ENCODE results near the gene HTD2.

HTD2 gene

DNA sequence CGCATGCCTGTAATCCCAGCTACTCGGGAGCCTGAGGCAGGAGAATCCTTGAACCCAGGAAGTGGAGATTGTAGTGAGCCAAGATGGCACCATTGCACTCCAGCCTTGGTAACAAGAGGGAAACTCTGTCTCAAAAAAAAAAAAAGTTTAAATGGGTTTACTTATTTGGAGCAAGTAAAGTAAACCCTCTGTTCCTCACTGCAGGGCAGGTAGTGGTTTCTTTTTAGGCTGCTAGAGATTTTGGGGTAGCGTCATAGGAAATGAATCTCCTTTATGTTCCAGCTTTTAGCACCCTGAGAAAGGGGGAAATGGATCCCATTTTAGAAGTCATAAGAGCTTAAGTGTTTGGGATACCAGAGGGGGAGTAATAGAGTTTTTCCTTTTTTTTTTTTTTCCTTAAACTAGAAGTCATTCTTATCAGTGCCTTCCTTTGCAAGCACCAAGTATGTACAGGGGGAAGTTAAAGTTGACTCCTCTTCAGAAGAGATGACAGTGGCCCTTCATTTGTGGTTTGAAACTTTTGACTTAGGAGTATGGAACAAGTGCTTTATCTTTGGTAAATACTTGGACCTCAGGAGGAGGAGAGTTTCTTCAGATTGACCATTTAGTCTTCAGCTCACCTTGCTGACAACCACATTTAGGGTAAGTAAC, 34.4 kb downstream of the HTD2 start:
- Histone ChIP-seq H3K27me3 (ENCODE audit: insufficient read depth, insufficient read length) (no peaks in the 10 kb centered on the region), H3K36me3 (ENCODE audit: insufficient read depth, insufficient read length, low read length) (no peaks in the 10 kb centered on the region), H3K9ac (ENCODE audit: insufficient read length, low read depth) (no peak overlapping the region), H3K4me3 (ENCODE audit: insufficient read length, low read depth) (no peak overlapping the region), H3K9me3 (ENCODE audit: insufficient read depth, low read length) (no peaks in the 10 kb centered on the region), H3K4me1 (ENCODE audit: insufficient read depth, insufficient read length) (no peaks in the 10 kb centered on the region)
- no peak for DNase-seq (ENCODE audit: low read depth, low spot score)
- TF ChIP-seq YY1 (IDR thresholded peaks at IDR 0.05; ENCODE audit: insufficient read depth, insufficient read length), result no peak
- TF ChIP-seq ZNF274 (IDR thresholded peaks at IDR 0.05; ENCODE audit: low read depth, low read length), result no peak
- no peak for TF ChIP-seq SUZ12 (IDR thresholded peaks at IDR 0.05; ENCODE audit: extremely low read depth, insufficient read depth, insufficient read length)

DNA sequence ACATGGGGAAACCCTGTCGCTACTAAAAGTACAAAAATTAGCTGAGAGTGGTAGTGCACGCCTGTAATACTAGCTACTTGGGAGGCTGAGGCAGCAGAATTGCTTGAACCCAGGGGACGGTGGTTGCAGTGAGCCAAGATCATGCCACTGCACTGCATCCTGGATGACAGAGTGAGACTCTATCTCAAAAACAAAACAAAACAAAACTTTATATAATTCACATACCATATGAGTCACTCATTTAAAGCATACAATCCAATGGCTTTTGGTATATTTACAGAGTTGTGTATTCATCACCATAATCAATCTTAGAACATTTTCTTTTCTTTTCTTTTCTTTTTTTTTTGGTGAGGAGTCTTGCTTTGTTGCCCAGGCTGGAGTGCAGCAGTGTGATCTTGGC, 35.1 kb downstream of the HTD2 start:
- no peaks in the 10 kb centered on the region for H3K27me3 ChIP-seq (ENCODE audit: insufficient read depth, insufficient read length)
- H3K9ac ChIP-seq (ENCODE audit: insufficient read length, low read depth), result no peak overlapping the region
- H3K36me3 ChIP-seq (ENCODE audit: insufficient read depth, insufficient read length, low read length), result no peaks in the 10 kb centered on the region
- no peak for DNase-seq (ENCODE audit: low read depth, low spot score)
- no peaks in the 10 kb centered on the region for H3K9me3 ChIP-seq (ENCODE audit: insufficient read depth, low read length)
- H3K4me1 ChIP-seq (ENCODE audit: insufficient read depth, insufficient read length), result no peaks in the 10 kb centered on the region
- TF ChIP-seq ZNF274 (IDR thresholded peaks at IDR 0.05; ENCODE audit: low read depth, low read length), result no peak
- TF ChIP-seq YY1 (IDR thresholded peaks at IDR 0.05; ENCODE audit: insufficient read depth, insufficient read length), result no peak
- TF ChIP-seq SUZ12 (IDR thresholded peaks at IDR 0.05; ENCODE audit: extremely low read depth, insufficient read depth, insufficient read length), result no peak
- H3K4me3 ChIP-seq (ENCODE audit: insufficient read length, low read depth), result no peak overlapping the region

DNA sequence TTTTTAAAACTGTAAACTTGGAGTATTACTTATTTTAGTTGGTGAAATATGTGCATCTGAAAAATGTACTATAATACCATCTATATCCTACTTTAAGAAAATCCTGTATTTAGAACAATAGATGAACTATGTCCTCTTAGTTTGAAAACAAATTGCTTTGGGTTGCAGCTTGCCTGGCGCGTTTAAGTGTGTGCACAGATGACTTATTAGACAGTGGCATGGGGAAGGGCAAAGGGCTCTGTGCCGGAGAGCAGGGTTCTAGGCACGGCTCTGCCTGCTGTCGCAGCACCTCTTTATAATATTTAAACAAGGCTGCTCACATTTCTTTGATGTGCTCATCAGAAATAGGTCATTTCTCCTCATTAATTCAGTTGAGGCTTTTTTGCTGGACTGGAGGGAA, 36.4 kb downstream of the HTD2 start:
- Histone ChIP-seq H3K9ac (ENCODE audit: insufficient read length, low read depth) (no peak overlapping the region), H3K4me3 (ENCODE audit: insufficient read length, low read depth) (no peak overlapping the region), H3K9me3 (ENCODE audit: insufficient read depth, low read length) (no peaks in the 10 kb centered on the region), H3K4me1 (ENCODE audit: insufficient read depth, insufficient read length) (no peaks in the 10 kb centered on the region), H3K36me3 (ENCODE audit: insufficient read depth, insufficient read length, low read length) (no peaks in the 10 kb centered on the region), H3K27me3 (ENCODE audit: insufficient read depth, insufficient read length) (no peaks in the 10 kb centered on the region)
- no peak for TF ChIP-seq ZNF274 (IDR thresholded peaks at IDR 0.05; ENCODE audit: low read depth, low read length)
- TF ChIP-seq YY1 (IDR thresholded peaks at IDR 0.05; ENCODE audit: insufficient read depth, insufficient read length), result no peak
- no peak for TF ChIP-seq SUZ12 (IDR thresholded peaks at IDR 0.05; ENCODE audit: extremely low read depth, insufficient read depth, insufficient read length)
- DNase-seq (ENCODE audit: low read depth, low spot score), result no peak

DNA sequence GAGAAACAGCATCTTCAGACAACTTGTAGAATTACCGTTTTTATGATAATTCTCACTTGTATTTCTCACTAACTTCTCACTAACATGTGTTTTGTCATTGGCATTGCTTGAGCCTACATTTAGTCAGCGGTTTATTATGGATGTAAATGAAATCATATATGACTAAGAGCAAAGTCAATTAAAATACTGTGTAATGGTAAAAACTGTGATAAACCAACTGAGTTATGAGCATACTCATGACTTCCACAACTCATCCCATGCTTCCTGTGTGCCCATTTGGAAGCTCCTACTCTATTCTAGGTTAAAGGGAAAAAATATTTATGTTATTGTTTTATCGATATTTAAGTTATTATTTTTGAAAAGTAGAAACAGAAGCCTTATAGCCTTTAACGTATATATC, 39.1 kb downstream of the HTD2 start:
- no peak overlapping the region for H3K4me3 ChIP-seq (ENCODE audit: insufficient read length, low read depth)
- TF ChIP-seq YY1 (IDR thresholded peaks at IDR 0.05; ENCODE audit: insufficient read depth, insufficient read length), result no peak
- TF ChIP-seq SUZ12 (IDR thresholded peaks at IDR 0.05; ENCODE audit: extremely low read depth, insufficient read depth, insufficient read length), result no peak
- TF ChIP-seq ZNF274 (IDR thresholded peaks at IDR 0.05; ENCODE audit: low read depth, low read length), result no peak
- H3K36me3 ChIP-seq (ENCODE audit: insufficient read depth, insufficient read length, low read length), result no peaks in the 10 kb centered on the region
- no peak for DNase-seq (ENCODE audit: low read depth, low spot score)
- H3K9me3 ChIP-seq (ENCODE audit: insufficient read depth, low read length), result no peaks in the 10 kb centered on the region
- H3K27me3 ChIP-seq (ENCODE audit: insufficient read depth, insufficient read length), result no peaks in the 10 kb centered on the region
- H3K4me1 ChIP-seq (ENCODE audit: insufficient read depth, insufficient read length), result no peaks in the 10 kb centered on the region
- H3K9ac ChIP-seq (ENCODE audit: insufficient read length, low read depth), result no peak overlapping the region

DNA sequence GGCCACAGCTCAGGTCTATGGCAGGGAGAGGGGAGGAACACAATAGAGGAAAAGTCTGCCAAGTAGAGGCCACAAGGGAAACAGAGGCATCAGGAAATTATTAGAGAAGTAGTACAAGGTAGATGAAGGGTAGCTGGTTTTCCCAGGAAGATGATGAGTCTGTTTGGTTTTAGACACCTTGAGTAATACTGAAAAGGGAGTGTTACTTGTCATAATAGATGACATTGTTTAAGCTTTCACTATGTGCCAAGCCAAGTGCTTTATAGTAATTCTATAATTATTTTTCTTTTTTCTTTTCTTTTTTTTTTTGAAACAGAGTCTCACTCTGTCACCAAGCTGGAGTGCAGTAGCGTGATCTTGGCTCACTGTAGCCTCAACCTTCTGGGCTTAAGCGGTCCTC, 40.0 kb downstream of the HTD2 start:
- H3K27me3 ChIP-seq (ENCODE audit: insufficient read depth, insufficient read length), result no peaks in the 10 kb centered on the region
- no peaks in the 10 kb centered on the region for H3K4me1 ChIP-seq (ENCODE audit: insufficient read depth, insufficient read length)
- TF ChIP-seq YY1 (IDR thresholded peaks at IDR 0.05; ENCODE audit: insufficient read depth, insufficient read length) (no peak), ZNF274 (IDR thresholded peaks at IDR 0.05; ENCODE audit: low read depth, low read length) (no peak), SUZ12 (IDR thresholded peaks at IDR 0.05; ENCODE audit: extremely low read depth, insufficient read depth, insufficient read length) (no peak)
- no peaks in the 10 kb centered on the region for H3K9me3 ChIP-seq (ENCODE audit: insufficient read depth, low read length)
- no peak overlapping the region for H3K9ac ChIP-seq (ENCODE audit: insufficient read length, low read depth)
- DNase-seq (ENCODE audit: low read depth, low spot score), result no peak
- H3K36me3 ChIP-seq (ENCODE audit: insufficient read depth, insufficient read length, low read length), result no peaks in the 10 kb centered on the region
- no peak overlapping the region for H3K4me3 ChIP-seq (ENCODE audit: insufficient read length, low read depth)

DNA sequence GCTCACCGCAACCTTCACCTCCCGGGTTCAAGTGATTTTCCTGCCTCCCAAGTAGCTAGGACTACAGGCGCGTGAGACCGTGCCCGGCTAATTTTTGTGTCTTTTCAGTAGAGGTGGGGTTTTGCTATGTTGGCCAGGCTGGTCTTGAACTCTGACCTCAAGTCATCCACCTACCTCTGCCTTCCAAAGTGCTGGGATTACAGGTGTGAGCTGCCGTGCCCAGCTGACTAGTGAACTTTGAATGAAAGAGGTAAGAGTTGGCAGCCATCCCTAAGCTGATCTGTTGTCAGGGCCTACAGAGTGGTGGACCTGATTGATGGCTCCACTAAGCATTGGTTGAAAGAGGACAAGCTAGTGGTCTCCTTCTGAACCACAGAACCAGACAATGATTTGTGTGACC, 41.7 kb downstream of the HTD2 start:
- Histone ChIP-seq H3K27me3 (ENCODE audit: insufficient read depth, insufficient read length) (no peaks in the 10 kb centered on the region), H3K36me3 (ENCODE audit: insufficient read depth, insufficient read length, low read length) (no peaks in the 10 kb centered on the region), H3K9me3 (ENCODE audit: insufficient read depth, low read length) (no peaks in the 10 kb centered on the region), H3K9ac (ENCODE audit: insufficient read length, low read depth) (no peak overlapping the region), H3K4me1 (ENCODE audit: insufficient read depth, insufficient read length) (no peaks in the 10 kb centered on the region), H3K4me3 (ENCODE audit: insufficient read length, low read depth) (no peak overlapping the region)
- TF ChIP-seq YY1 (IDR thresholded peaks at IDR 0.05; ENCODE audit: insufficient read depth, insufficient read length) (no peak), SUZ12 (IDR thresholded peaks at IDR 0.05; ENCODE audit: extremely low read depth, insufficient read depth, insufficient read length) (no peak), ZNF274 (IDR thresholded peaks at IDR 0.05; ENCODE audit: low read depth, low read length) (no peak)
- no peak for DNase-seq (ENCODE audit: low read depth, low spot score)

DNA sequence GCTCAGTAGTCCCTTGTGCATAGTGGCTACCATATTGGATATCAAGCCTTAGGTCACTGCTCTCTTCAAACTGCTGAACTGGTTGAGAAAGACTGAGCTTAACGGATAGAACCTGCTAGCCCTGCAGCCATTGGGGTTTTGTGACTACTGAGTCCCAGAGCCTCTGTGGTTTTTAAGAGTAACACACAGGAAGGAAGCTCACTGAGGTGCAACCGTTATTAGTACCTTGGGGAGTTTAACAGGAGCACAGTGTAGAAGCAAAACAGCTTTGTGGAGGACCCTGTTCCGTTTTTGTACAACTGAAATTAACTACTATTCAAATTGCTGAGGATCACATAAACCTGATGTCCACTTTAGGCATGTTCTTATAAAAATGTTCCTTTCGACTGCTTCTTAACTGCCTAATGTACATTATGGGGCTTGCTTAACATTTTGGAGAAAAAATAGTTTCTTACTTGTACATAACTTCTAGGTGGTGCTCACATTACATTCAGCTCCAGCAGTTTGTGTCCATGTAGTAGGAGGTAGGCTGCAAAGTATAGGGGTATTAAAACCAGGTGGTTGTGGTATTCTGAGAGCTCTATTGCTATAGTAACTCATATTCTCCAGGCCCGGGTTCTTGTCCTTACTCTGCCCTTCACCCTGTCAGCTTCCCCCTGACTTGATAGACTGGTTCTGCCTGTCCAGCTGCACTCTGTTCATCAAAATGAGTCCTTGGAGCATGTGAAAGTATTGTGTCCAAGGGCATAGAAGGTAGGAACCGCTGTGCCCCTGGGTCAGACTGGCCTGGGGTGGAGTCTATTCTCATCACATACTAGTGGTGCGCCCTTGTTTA, 43.7 kb downstream of the HTD2 start:
- DNase-seq (ENCODE audit: low read depth, low spot score), result no peak
- no peak overlapping the region for H3K4me3 ChIP-seq (ENCODE audit: insufficient read length, low read depth)
- H3K9ac ChIP-seq (ENCODE audit: insufficient read length, low read depth), result no peak overlapping the region
- no peaks in the 10 kb centered on the region for H3K9me3 ChIP-seq (ENCODE audit: insufficient read depth, low read length)
- H3K27me3 ChIP-seq (ENCODE audit: insufficient read depth, insufficient read length), result no peaks in the 10 kb centered on the region
- TF ChIP-seq YY1 (IDR thresholded peaks at IDR 0.05; ENCODE audit: insufficient read depth, insufficient read length) (no peak), SUZ12 (IDR thresholded peaks at IDR 0.05; ENCODE audit: extremely low read depth, insufficient read depth, insufficient read length) (no peak), ZNF274 (IDR thresholded peaks at IDR 0.05; ENCODE audit: low read depth, low read length) (no peak)
- no peaks in the 10 kb centered on the region for H3K4me1 ChIP-seq (ENCODE audit: insufficient read depth, insufficient read length)
- H3K36me3 ChIP-seq (ENCODE audit: insufficient read depth, insufficient read length, low read length), result no peaks in the 10 kb centered on the region

All from NT2/D1 (cell line).